Endothelial cell of umbilical vein (primary cell): ENCODE results near the gene FAM120B. TPM values are rescaled to one million over a fixed set of nuclear protein-coding genes. Genes with fewer than 3 reads are reported as not detected.

Experiments
- BruUV-seq: library from RNA; stranded (reverse); fragments of 400-500 nt; replicated peaks from 2 replicates; lab custom pipeline; 2021; lab: Mats Ljungman, UMichigan
- CTCF ChIA-PET: fragments of 300-600, 350-600 bp; sonication (Branson Sonifier 250); formaldehyde crosslinking; loops from one replicate; lab custom pipeline; 2021; ENCODE audit warnings: antibody characterized with exemption, inconsistent platforms; lab: Charles Lee
- POLR2A ChIA-PET: fragments of 300-600, 350-600 bp; sonication (Branson Sonifier 250); formaldehyde crosslinking; loops from one replicate; lab custom pipeline; 2021; ENCODE audit warnings: antibody characterized with exemption, inconsistent platforms; lab: Charles Lee
- DNase-seq: peaks from one replicate; pipeline ENCODE4 v3.0.0-alpha.2; 2011; ENCODE audit warnings: low read depth, low spot score
- FAIRE-seq: peaks from 2 replicates; lab custom pipeline; 2011; peaks lifted over from hg19 to GRCh38; lab: Jason Lieb, UNC
- H2AFZ ChIP-seq: 2 replicates; pipeline ENCODE4 v1.6.0; 2012; ENCODE audit warnings: low read depth, low read length, control low read depth, inconsistent platforms
- H3K27ac ChIP-seq: 2 replicates; pipeline ENCODE4 v1.5.1; 2011; ENCODE audit warnings: low read depth, mild to moderate bottlenecking, control low read depth, low read length, moderate library complexity; ENCODE audit not compliant: insufficient read depth
- H3K27me3 ChIP-seq, 2 experiments: 2 replicates each; pipeline versions ENCODE4 v1.6.0 to v1.6.1; 2011; ENCODE audit warnings: low read length in 2 of 2, mixed read lengths in 1 of 2; ENCODE audit not compliant: control insufficient read depth in 2 of 2, insufficient read depth in 2 of 2
- H3K36me3 ChIP-seq, 2 experiments: 2 replicates in 1 of 2; 3 replicates in 1 of 2; pipeline ENCODE4 v1.5.1; 2011; ENCODE audit warnings: low read length in 2 of 2, mild to moderate bottlenecking in 1 of 2, moderate library complexity in 1 of 2; ENCODE audit not compliant: control insufficient read depth in 2 of 2, insufficient read depth in 2 of 2; ENCODE audit errors: extremely low read depth in 1 of 2
- H3K4me1 ChIP-seq: 3 replicates; pipeline ENCODE4 v1.5.1; 2011; ENCODE audit warnings: mild to moderate bottlenecking, low read length; ENCODE audit not compliant: control insufficient read depth, insufficient read depth; ENCODE audit errors: extremely low read depth
- H3K4me2 ChIP-seq: 2 replicates; pipeline ENCODE4 v1.6.1; 2011; ENCODE audit warnings: low read length, control low read depth, mixed read lengths; ENCODE audit not compliant: insufficient read depth
- H3K4me3 ChIP-seq, 3 experiments: fragments of 200-600 bp in 1 of 3; sonication (generic), shearing (Covaris generic) in 1 of 3; replicated peaks in 1 of 3; 2 replicates each; pipeline ENCODE4 v1.5.1; 2011 to 2016; ENCODE audit warnings: control low read depth in 3 of 3, low read length in 3 of 3, mild to moderate bottlenecking in 2 of 3, inconsistent platforms in 1 of 3, low read depth in 1 of 3, moderate library complexity in 1 of 3; ENCODE audit not compliant: insufficient read depth in 1 of 3
- H3K79me2 ChIP-seq: 2 replicates; pipeline ENCODE4 v1.6.0; 2012; ENCODE audit warnings: low read length, inconsistent platforms; ENCODE audit not compliant: control insufficient read depth, insufficient read depth
- H3K9ac ChIP-seq: replicated peaks from 2 replicates; pipeline ENCODE3; 2011; ENCODE audit warnings: low read length, control low read depth; ENCODE audit not compliant: insufficient read depth; ENCODE audit errors: extremely low read depth
- H3K9me1 ChIP-seq: replicated peaks from 3 replicates; pipeline ENCODE4 v1.6.0; 2011; ENCODE audit warnings: mild to moderate bottlenecking, low read length; ENCODE audit not compliant: control insufficient read depth, insufficient read depth; ENCODE audit errors: extremely low read depth
- H3K9me3 ChIP-seq: replicated peaks from 2 replicates; pipeline ENCODE4 v1.5.1; 2012; ENCODE audit warnings: low read length, inconsistent platforms; ENCODE audit not compliant: control insufficient read depth, insufficient read depth
- H4K20me1 ChIP-seq: replicated peaks from 2 replicates; pipeline ENCODE3; 2011; ENCODE audit warnings: mild to moderate bottlenecking, low read length; ENCODE audit not compliant: control insufficient read depth, insufficient read depth; ENCODE audit errors: extremely low read depth
- EZH2 ChIP-seq: IDR thresholded peaks from 2 replicates; pipeline ENCODE4 v1.6.1; 2012; ENCODE audit warnings: borderline replicate concordance, low read depth, mild to moderate bottlenecking, moderate library complexity, low read length, inconsistent platforms; ENCODE audit not compliant: severe bottlenecking
- FOS ChIP-seq: IDR thresholded peaks from 2 replicates; pipeline ENCODE4 v1.6.1; 2011; ENCODE audit warnings: mild to moderate bottlenecking, low read length, moderate library complexity, borderline replicate concordance; ENCODE audit not compliant: insufficient read depth
- GATA2 ChIP-seq: IDR thresholded peaks from 2 replicates; pipeline ENCODE4 v1.7.0; 2011; ENCODE audit warnings: low read depth, mild to moderate bottlenecking, moderate library complexity, mixed read lengths, low read length; ENCODE audit not compliant: insufficient read length, insufficient read depth
- JUN ChIP-seq: IDR thresholded peaks from 2 replicates; pipeline ENCODE4 v1.6.1; 2011; ENCODE audit warnings: borderline replicate concordance, low read depth; ENCODE audit not compliant: insufficient read length, insufficient read depth
- MYC ChIP-seq: IDR thresholded peaks from one replicate; pipeline ENCODE4 v1.6.1; 2011; ENCODE audit warnings: mild to moderate bottlenecking, low read depth, low read length
- POLR2A ChIP-seq: IDR thresholded peaks from 2 replicates; pipeline ENCODE4 v1.6.1; 2012; ENCODE audit warnings: low read depth, mild to moderate bottlenecking, control low read depth, low read length
- POLR2AphosphoS5 ChIP-seq: IDR thresholded peaks from 2 replicates; pipeline ENCODE4 v1.6.1; 2012; ENCODE audit warnings: low read depth, mild to moderate bottlenecking, control low read depth, low read length, moderate library complexity; ENCODE audit not compliant: insufficient read depth
- dilution Hi-C: fragments of 300-500 bp; cut with MboI; formaldehyde crosslinking; loops from one replicate; pipeline ENCODE4 v1.15.0; 2019; ENCODE audit warnings: low sequenced_read_pairs; ENCODE audit not compliant: extremely low pct_ligation_motif_present
- intact Hi-C: fragments of 100-400 bp; cut with micrococcal nuclease; formaldehyde crosslinking; loops from one replicate; pipeline ENCODE4 v1.10.0; 2022
- polyA plus RNA-seq, 4 experiments: library from polyadenylated mRNA; depleted of rRNA in 3 of 4; stranded (reverse) in 3 of 4; unstranded in 1 of 4; fragments of >200 nt; gene quantifications; 2 replicates each; pipeline versions ENCODE4 v1.2.1 to v1.2.3, GENCODE V29; 2011 to 2012; ENCODE audit warnings: missing spikeins in 1 of 4
- total RNA-seq: library from RNA; stranded (reverse); gene quantifications from 2 replicates; pipeline ENCODE4 v1.2.3, GENCODE V29; 2021
- TF ChIP-seq, protein P1 (sequence below): IDR thresholded peaks from 2 replicates; pipeline ENCODE4 v1.6.1; 2011; ENCODE audit not compliant: insufficient read depth, insufficient read length
- TF ChIP-seq, protein P2 (sequence below), 2 donors: IDR thresholded peaks; 1 replicate in 1 of 2; 2 replicates in 1 of 2; pipeline ENCODE4 v1.5.1; 2011; ENCODE audit warnings: low read length in 2 of 2, mild to moderate bottlenecking in 2 of 2, moderate library complexity in 2 of 2, control low read depth in 1 of 2, inconsistent platforms in 1 of 2, low read depth in 1 of 2; ENCODE audit not compliant: insufficient read depth in 1 of 2; ENCODE audit errors: extremely low read depth in 1 of 2

FAM120B gene
- total and polyA plus RNA-seq, 2 donors (not counting 3 experiments of a cell fraction or from before 2014, with no cell fraction given): 10.8 to 28.2 TPM

DNA sequence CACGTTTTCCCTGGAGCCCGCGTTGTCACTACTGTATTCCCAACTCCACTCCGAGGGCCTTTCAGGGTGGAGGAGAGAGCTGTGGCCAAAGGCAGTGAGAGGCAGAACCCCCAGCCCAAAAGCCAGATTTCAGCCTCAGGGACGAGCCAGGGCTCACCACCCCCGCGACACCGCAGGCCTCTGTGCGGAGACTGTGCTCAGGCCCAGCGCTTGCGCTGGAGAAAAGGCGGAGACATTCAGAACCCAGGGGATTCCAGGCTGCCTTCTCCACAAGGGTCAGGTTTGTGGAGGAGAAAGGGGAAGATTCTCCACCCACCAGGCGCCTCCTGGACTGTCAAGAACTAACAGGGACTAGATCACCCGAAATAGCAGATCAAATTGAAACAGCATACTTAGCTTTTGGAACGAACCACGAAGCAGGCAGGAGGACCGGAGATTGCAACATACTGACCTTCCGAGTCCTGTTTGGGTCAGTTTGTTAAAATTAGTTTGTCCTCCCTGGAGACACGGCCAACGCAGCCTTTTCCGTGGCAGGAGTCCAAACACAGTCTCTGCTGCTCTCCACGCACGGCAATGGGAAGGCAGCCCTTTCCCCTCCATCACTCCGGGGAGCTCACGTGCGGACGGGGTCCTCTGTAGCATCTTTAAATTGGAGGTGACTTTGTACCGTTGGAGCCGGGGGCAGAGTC is 30.0 kb upstream of the FAM120B start:
- Histone ChIP-seq H3K9me3 (no peaks in the 10 kb centered on the region), H2AFZ (no peak overlapping the region), H3K4me2 (no peak overlapping the region), H3K79me2 (no peaks in the 10 kb centered on the region), H3K27me3 (peaks cover 2 to 17% of the 10 kb centered on the region in 2 experiments), H4K20me1 (no peaks in the 10 kb centered on the region), H3K9ac (no peak overlapping the region), H3K36me3 (no peaks in the 10 kb centered on the region), H3K4me1 (peaks cover 4% of the 10 kb centered on the region), H3K4me3 (no peak overlapping the region), H3K9me1 (no peaks in the 10 kb centered on the region), H3K27ac (no peak overlapping the region)
- dilution Hi-C loops (no loop called here), intact Hi-C loops (no loop called here)
- DNase-seq (no peak), FAIRE-seq (no peak)
- BruUV-seq: no TSS peak
- CTCF ChIA-PET: no interaction called here
- POLR2A ChIA-PET: no interaction called here
- TF ChIP-seq, protein P1, sequence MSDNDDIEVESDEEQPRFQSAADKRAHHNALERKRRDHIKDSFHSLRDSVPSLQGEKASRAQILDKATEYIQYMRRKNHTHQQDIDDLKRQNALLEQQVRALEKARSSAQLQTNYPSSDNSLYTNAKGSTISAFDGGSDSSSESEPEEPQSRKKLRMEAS: no peak
- no peak for TF ChIP-seq GATA2

DNA sequence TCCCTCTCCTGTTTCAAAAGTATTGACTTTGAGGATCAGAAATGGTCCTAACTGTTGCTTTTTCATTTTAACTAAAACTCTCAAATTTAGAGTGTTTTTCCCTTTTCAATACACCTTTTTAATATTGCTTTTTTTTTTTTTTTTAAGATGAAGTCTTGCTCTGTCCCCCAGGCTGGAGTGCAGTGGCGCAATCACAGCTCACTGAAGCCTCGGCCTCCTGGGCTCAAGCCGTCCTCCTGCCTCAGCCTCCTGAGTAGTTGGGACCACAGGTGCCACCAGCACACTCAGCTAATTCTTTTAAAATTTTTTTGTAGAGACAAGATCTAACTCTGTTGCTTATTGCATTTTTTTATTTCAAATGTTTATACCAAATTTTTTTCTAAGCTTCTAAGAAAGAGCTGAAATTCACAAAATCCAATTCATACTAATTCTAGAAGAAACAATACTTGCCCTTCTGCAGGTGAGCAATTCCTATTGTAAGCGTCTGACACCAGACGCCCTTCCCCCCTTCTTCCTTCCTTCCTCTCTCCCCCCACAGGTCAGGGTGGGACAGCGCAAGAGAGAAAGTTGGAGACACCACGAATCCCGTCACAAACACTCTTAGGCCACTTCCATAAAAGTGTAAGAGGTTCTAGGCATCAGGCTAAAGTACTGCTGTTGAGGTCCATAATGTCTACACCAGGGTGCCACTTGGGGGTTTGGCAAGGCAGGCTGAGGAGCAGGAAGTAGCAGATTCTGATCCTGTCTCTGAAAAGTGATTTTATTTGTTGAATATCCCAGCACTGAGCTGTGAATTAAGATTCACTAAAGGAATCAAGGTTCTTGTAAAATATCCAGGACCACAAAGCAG is 28.4 kb upstream of the FAM120B start:
- H3K4me2 ChIP-seq: no peak overlapping the region
- H3K4me3 ChIP-seq: no peak overlapping the region
- H3K9me1 ChIP-seq: no peaks in the 10 kb centered on the region
- DNase-seq: no peak
- POLR2A ChIA-PET: no interaction called here
- no peak overlapping the region for H3K9ac ChIP-seq
- H3K79me2 ChIP-seq: no peaks in the 10 kb centered on the region
- H3K9me3 ChIP-seq: no peaks in the 10 kb centered on the region
- H3K36me3 ChIP-seq: peaks cover 0 to 3% of the 10 kb centered on the region in 2 experiments
- FAIRE-seq: no peak
- dilution Hi-C loops: no loop called here
- BruUV-seq: no TSS peak
- peaks cover 2 to 17% of the 10 kb centered on the region in 2 experiments for H3K27me3 ChIP-seq
- peaks cover 4% of the 10 kb centered on the region for H3K4me1 ChIP-seq
- TF ChIP-seq, protein P1: no peak
- TF ChIP-seq EZH2 (no peak), FOS (no peak), POLR2A (no peak), GATA2 (no peak), POLR2AphosphoS5 (no peak), JUN (no peak), MYC (no peak)
- TF ChIP-seq, protein P2, sequence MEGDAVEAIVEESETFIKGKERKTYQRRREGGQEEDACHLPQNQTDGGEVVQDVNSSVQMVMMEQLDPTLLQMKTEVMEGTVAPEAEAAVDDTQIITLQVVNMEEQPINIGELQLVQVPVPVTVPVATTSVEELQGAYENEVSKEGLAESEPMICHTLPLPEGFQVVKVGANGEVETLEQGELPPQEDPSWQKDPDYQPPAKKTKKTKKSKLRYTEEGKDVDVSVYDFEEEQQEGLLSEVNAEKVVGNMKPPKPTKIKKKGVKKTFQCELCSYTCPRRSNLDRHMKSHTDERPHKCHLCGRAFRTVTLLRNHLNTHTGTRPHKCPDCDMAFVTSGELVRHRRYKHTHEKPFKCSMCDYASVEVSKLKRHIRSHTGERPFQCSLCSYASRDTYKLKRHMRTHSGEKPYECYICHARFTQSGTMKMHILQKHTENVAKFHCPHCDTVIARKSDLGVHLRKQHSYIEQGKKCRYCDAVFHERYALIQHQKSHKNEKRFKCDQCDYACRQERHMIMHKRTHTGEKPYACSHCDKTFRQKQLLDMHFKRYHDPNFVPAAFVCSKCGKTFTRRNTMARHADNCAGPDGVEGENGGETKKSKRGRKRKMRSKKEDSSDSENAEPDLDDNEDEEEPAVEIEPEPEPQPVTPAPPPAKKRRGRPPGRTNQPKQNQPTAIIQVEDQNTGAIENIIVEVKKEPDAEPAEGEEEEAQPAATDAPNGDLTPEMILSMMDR (IDR thresholded peaks at IDR 0.05; ENCODE audit: extremely low read depth in 1 of 2, insufficient read depth in 1 of 2, low read depth in 1 of 2, low read length in 2 of 2): no peak
- intact Hi-C loops: no loop called here
- CTCF ChIA-PET: interaction anchor here (1.1 to 1.6 kb wide), 3 partner anchors 13 to 446 kb away, joined by 3 to 7 read pairs (median 4); no protein-coding TSS in a partner anchor
- H3K27ac ChIP-seq: no peak overlapping the region
- H4K20me1 ChIP-seq: no peaks in the 10 kb centered on the region
- no peak overlapping the region for H2AFZ ChIP-seq
